GM19328 (cell line): ENCODE results near the gene BOD1L1.

Experiments
- ATAC-seq: cut with Tn5 transposase; IDR thresholded peaks from one replicate; pipeline ENCODE4 v1.9.1; 2021; ENCODE audit warnings: mild to moderate bottlenecking, moderate library complexity; ENCODE audit not compliant: unreplicated experiment

Gene BOD1L1

GRCh38 chr4:13627606-13628311, at the start of gene BOD1L1:
BOD1L1 (minus strand) TSS chr4:13627725; CDS start chr4:13627587, 138 bp downstream.
- ATAC-seq, result peak; percentile 90

- ATAC-seq, result no peak
Measured at GRCh38 chr4:13674971-13675370, 47.4 kb upstream of the BOD1L1 start.

- ATAC-seq, result no peak
Measured at GRCh38 chr4:13673167-13673566, 45.6 kb upstream of the BOD1L1 start.

GRCh38 chr4:13670456-13671160, 43.1 kb upstream of the BOD1L1 start:
- ATAC-seq, result no peak

- ATAC-seq, result no peak
Measured at GRCh38 chr4:13665701-13666660, 38.5 kb upstream of the BOD1L1 start.

DNA sequence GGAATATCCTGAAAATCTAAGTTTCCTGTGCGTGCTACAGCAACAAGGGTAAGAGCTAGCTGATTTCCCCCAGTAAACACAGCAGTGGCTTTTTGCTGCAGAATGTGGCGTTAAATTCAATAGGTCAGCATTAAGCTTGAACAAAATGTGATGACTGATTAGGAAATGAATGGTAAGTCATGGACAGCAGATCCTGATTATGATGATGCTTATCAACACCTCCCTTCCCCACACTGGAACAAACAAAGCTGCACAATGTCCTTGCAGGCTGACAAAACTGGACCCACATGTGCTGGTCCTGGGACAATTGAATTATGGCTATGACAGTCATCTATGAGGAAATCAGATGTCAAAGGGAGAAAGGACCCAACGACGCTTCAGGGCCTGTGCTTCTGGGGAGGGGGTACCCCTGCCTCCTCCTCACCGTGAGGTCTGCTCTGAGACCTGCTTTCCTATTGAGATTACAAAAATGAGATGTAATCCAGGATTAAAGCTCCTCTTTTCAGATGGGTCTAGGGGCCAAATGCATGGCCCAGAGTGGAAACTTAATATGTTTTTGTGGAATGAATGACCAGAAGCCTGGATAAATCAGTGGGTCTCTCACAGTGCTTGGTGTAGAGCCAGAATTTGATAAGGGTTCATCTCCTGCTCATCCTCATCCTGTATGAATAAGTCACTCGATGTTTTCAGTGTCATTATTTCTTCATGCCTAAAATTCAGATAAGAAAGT, 32.0 kb upstream of the BOD1L1 start:
- ATAC-seq, result no peak

GRCh38 chr4:13656569-13657405, 29.3 kb upstream of the BOD1L1 start:
- peak; percentile 33 for ATAC-seq

- peak; percentile 84 for ATAC-seq
Measured at GRCh38 chr4:13654162-13654797, 26.8 kb upstream of the BOD1L1 start.

DNA sequence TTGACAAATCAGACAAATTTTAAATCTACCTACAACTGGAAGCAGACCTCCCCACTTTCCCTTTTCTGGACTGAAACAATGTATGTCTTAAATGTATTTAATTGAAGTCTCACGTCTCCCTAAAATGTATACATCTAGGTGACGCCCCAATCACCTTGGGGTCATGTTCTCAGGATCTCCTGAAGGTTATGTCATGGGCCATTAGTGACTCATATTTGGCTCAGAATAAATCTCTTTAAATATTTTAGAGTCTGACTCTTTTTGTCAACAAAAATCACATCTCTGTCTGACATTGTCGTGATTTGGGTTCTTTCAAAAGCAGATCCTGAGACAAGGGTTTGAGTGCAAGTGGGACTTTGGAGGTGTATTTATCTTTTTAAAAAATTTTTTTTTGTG, 26.2 kb upstream of the BOD1L1 start:
- no peak for ATAC-seq

GRCh38 chr4:13647031-13647430, 19.5 kb upstream of the BOD1L1 start:
- ATAC-seq, result no peak

DNA sequence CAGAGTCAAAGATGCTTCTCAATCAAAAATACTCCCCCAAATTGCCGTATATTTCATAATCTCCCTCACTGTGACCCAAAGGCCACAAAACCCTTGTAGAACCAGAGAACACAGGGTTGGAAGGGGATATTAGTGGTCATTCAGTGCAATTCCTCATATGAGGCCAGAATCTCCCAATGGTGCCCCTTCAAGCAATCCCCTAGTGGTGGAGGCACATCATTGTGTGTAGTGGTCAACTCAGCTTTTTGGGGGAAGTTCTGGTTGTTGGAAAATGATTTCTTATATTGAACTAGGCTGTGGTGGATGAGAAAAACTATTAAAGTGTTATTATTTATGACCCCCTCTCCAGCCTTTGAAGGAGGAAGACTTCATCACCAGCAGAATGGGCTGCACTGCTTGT, 17.6 kb upstream of the BOD1L1 start:
- no peak for ATAC-seq

GRCh38 chr4:13642170-13642950, 14.8 kb upstream of the BOD1L1 start:
- ATAC-seq, result no peak

GRCh38 chr4:13641084-13641483, 13.6 kb upstream of the BOD1L1 start:
- ATAC-seq, result no peak

- ATAC-seq, result no peak
Measured at GRCh38 chr4:13640149-13640940, 12.8 kb upstream of the BOD1L1 start.

DNA sequence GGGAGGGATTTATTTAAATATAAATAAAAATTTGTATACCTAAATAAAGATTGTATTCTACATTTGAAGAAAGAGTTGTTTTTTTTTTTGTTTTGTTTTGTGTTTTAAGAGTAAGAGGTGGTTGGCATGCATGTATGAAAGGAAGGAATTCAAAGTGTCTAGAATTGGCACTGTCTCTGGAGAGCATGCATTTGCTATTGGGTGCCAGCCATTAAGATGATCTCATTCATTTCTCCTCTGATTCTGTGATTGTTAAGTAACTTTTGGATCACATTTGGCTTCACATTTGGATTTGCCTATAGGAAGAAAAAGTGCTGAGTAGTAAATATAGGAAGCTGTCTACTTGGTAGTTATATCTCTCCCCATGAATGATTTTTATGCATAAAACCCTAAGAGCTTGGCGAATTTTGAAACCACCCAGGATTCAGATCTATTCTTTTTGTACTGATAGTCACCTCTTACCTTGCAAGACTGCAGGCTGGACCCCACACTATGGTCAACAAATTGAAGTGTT, 7.8 kb upstream of the BOD1L1 start:
- no peak for ATAC-seq

DNA sequence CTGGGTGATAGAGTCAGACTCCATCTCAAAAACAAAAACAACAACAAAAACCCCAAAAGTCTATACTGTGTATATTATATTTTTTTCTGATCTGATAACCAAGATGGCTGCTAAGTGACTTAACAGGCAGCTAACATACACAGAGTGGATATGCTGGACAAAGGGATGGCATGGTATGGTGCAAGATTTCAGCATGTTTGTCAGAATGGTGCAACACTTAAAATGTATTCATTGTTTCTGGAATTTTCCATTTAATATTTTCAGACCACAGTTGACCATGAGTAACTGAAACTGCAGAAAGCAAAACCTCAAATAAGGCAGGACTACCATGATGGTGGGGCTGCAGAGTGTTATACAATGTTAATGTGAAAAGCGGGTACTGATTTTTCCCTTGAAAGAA, 6.1 kb upstream of the BOD1L1 start:
- ATAC-seq, result no peak

DNA sequence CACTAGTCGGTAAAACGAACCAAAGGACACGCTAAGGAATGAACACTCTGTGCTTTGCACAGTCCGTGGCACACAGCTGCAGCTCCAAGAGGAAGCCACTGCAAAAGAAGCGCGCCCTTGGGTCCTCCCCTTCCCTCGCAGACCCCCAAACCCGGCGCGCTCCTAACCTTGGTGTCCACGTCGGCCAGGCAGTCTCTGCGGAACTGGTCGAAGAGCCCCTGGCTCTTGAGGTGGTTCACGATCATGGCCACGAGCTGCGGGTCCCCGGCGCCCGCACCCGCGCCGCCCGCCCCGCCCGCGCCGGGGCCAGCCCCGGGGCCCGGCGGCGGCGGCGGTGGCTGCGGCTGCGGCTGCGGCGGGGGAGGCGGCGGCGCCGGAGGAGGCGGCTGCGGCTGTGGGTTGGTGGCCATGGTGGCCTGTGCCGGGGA, 333 bp downstream of the BOD1L1 start:
- peak; percentile 31 for ATAC-seq
